HepG2 (cell line): ENCODE measurements around the gene CD180.

Source experiments
- EHMT2 ChIP-seq: fragments of 200-600 bp; sonication (generic); IDR thresholded peaks from 2 replicates; pipeline ENCODE4 v1.7.0; 2017; ENCODE audit warnings: antibody characterized with exemption, low read depth, low read length, borderline replicate concordance
- SAP130 ChIP-seq: IDR thresholded peaks from 2 replicates; pipeline ENCODE4 v1.6.1; 2016; ENCODE audit warnings: low read depth
- STAT5B ChIP-seq: sonication (generic); formaldehyde crosslinking; IDR thresholded peaks from 2 replicates; pipeline ENCODE4 v1.4.0; 2020; ENCODE audit warnings: missing genetic modification reagents
- TAF1 ChIP-seq: sonication (generic); formaldehyde crosslinking; IDR thresholded peaks from 2 replicates; pipeline ENCODE4 v1.4.0; 2020; ENCODE audit warnings: missing genetic modification reagents
- TCF7 ChIP-seq: sonication (generic); IDR thresholded peaks from 2 replicates; pipeline ENCODE4 v1.6.1; 2016; ENCODE audit warnings: antibody characterized with exemption, low read depth
- U2AF1 ChIP-seq: fragments of 200-400 bp; formaldehyde crosslinking; optimal IDR thresholded peaks from 2 replicates; pipeline ENCODE3; 2017; ENCODE audit warnings: mild to moderate bottlenecking, low read depth, low read length
- ZFX ChIP-seq: sonication (generic); formaldehyde crosslinking; IDR thresholded peaks from 2 replicates; pipeline ENCODE4 v1.4.0; 2020; ENCODE audit warnings: mild to moderate bottlenecking, low read depth, missing genetic modification reagents, moderate library complexity
- ZNF33B ChIP-seq: sonication (generic); formaldehyde crosslinking; IDR thresholded peaks from 2 replicates; pipeline ENCODE4 v1.5.1; 2020; ENCODE audit warnings: mild to moderate bottlenecking, missing genetic modification reagents
- ZNF768 ChIP-seq: sonication (generic); formaldehyde crosslinking; IDR thresholded peaks from 2 replicates; pipeline ENCODE4 v1.4.0; 2020; ENCODE audit warnings: missing genetic modification reagents
- TF ChIP-seq, protein P1 (sequence below): sonication (generic); formaldehyde crosslinking; IDR thresholded peaks from 2 replicates; pipeline ENCODE4 v1.5.0; 2020; ENCODE audit warnings: mild to moderate bottlenecking, missing genetic modification reagents, moderate library complexity

DNA sequence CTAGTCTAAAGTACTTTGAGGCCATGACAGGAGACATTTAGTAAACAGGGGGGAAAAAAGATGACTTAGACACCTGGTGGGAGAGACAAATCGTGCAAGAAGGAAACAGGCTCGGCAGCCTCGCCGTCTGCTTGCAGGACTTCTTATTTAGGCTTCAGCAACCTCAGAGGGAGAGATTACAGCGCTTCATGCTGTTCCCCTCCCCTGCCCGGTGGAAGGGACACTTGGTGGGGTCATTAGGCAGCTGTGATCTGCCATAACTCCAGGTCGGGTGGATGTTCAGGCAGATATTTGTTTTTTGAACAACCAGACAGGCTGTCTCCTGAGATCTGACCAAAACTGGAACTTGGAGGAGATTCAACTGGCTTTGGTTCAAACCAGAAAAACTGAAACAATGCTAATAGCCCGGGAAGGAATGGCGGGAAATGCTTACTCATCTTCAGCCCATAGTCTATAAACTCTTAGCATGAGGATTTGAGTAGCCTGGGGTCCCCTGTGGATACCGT lies 38.1 kb upstream of the CD180 start:
- TF ChIP-seq ZFX (CRISPR knock-in tag) (no peak), ZNF768 (CRISPR knock-in tag) (no peak), EHMT2 (no peak), SAP130 (CRISPR knock-in tag) (no peak), U2AF1 (no peak), TCF7 (no peak), ZNF33B (CRISPR knock-in tag) (no peak), STAT5B (CRISPR knock-in tag) (no peak), TAF1 (no peak)
- TF ChIP-seq, protein P1, sequence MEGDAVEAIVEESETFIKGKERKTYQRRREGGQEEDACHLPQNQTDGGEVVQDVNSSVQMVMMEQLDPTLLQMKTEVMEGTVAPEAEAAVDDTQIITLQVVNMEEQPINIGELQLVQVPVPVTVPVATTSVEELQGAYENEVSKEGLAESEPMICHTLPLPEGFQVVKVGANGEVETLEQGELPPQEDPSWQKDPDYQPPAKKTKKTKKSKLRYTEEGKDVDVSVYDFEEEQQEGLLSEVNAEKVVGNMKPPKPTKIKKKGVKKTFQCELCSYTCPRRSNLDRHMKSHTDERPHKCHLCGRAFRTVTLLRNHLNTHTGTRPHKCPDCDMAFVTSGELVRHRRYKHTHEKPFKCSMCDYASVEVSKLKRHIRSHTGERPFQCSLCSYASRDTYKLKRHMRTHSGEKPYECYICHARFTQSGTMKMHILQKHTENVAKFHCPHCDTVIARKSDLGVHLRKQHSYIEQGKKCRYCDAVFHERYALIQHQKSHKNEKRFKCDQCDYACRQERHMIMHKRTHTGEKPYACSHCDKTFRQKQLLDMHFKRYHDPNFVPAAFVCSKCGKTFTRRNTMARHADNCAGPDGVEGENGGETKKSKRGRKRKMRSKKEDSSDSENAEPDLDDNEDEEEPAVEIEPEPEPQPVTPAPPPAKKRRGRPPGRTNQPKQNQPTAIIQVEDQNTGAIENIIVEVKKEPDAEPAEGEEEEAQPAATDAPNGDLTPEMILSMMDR, result no peak
